ENCODE results near the gene FUZ. TPM values are rescaled to one million over a fixed set of nuclear protein-coding genes. Genes with fewer than 3 reads are reported as not detected.

FUZ gene
- total and polyA plus RNA-seq, 2 of the 8 experiments (the other 6 are each of a cell fraction or from before 2014, with no cell fraction given): 28.4 to 33.9 TPM

DNA sequence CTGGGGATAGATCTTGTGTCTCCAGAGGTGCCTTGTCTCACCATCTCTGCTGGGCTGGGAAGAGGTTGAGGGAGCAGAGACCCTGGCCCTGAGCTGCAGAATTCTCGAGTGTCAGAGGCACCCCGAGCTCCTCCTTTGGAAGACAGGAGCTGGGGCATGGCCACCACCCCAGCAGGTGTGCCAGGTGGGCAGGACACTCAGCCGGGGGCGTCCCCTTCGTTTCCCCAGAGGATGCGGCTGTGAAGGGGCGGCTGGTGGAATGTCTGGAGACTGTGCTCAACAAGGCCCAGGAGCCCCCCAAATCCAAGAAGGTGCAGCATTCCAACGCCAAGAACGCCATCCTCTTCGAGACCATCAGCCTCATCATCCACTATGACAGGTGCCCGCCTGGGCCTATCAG is 14.5 kb downstream of the FUZ start:
- H2AK5ac ChIP-seq (ENCODE audit: low read depth, low read length): no peak overlapping the region
- H4K5ac ChIP-seq (ENCODE audit: insufficient read length, low read depth, low read length): no peak overlapping the region
- no peak overlapping the region for H3K18ac ChIP-seq (ENCODE audit: extremely low read depth, low read length)
- no peak overlapping the region for H2BK12ac ChIP-seq (ENCODE audit: low read depth, low read length)
- H3K23ac ChIP-seq (ENCODE audit: insufficient read length): no peak overlapping the region
- H3K56ac ChIP-seq (replicated peaks; ENCODE audit: insufficient read length, low read depth, low read length): no peak overlapping the region
- no peak overlapping the region for H3K27ac ChIP-seq (ENCODE audit: low read depth, low read length)
- H3K4me1 ChIP-seq (replicated peaks in 1 of 4; ENCODE audit: control insufficient read depth in 3 of 4, insufficient read depth in 4 of 4, low read length in 3 of 4): peaks cover 4 to 16% (median 6%) of the 10 kb centered on the region in 4 experiments
- H3K4ac ChIP-seq (replicated peaks; ENCODE audit: insufficient read length, low read depth, low read length): no peak overlapping the region
- DNase-seq (ENCODE audit: low read depth in 1 of 2, low spot score in 2 of 2): no peak
- H4K8ac ChIP-seq (ENCODE audit: extremely low read depth, insufficient read depth, low read length): no peak overlapping the region; the same call in 1 of the 2 replicates
- H2BK15ac ChIP-seq (ENCODE audit: low read length): no peak overlapping the region
- H2BK5ac ChIP-seq (ENCODE audit: low read depth, low read length): no peak overlapping the region
- H3K79me2 ChIP-seq (ENCODE audit: control insufficient read depth in 1 of 2, insufficient read depth in 2 of 2, low read length in 2 of 2): no peaks in the 10 kb centered on the region
- CTCF ChIA-PET (ENCODE audit: partially characterized antibody): interaction anchor here (0.6 to 1.8 kb wide), 6 partner anchors 9 to 70 kb away, joined by 3 to 6 read pairs (median 4); no protein-coding TSS in a partner anchor
- peaks cover 2% of the 10 kb centered on the region; the same call in 1 of the 2 replicates for H3K79me1 ChIP-seq (ENCODE audit: low read depth, low read length)
- no peaks in the 10 kb centered on the region for H3K9me3 ChIP-seq (ENCODE audit: insufficient read depth in 2 of 2, low read depth in 1 of 2, low read length in 1 of 2)
- WGBS, 2 experiments (ENCODE audit: extremely low coverage in 1 of 2, insufficient coverage in 1 of 2, insufficient read length in 1 of 2, insufficient replicate concordance in 2 of 2, low coverage in 1 of 2, low lambda C conversion rate in 2 of 2, missing lambda C conversion rate in 1 of 2): 95% methylated on average over 11 of the region's 11 CpGs; no CpG with 5 or more reads in 1 of the 2 experiments
- peaks cover 4 to 46% (median 25%) of the 10 kb centered on the region in 4 experiments; a peak in 7 of 8 replicates for H3K36me3 ChIP-seq (ENCODE audit: control insufficient read depth in 2 of 4, insufficient read depth in 4 of 4, low read length in 3 of 4)
- POLR2A ChIA-PET (ENCODE audit: partially characterized antibody): interaction anchor here (1.3 to 1.8 kb wide), 3 partner anchors 14 to 62 kb away, joined by 3 to 4 read pairs (median 3); partner anchors contain the start of gene FUZ
- H2BK120ac ChIP-seq (replicated peaks; ENCODE audit: low read depth, low read length): no peak overlapping the region
- H3K4me3 ChIP-seq (ENCODE audit: extremely low read depth in 1 of 4, insufficient read depth in 2 of 4, low read depth in 3 of 4, low read length in 4 of 4): no peak overlapping the region
- no peak overlapping the region for H2AFZ ChIP-seq (ENCODE audit: low read length)
- peaks cover 2% of the 10 kb centered on the region; the same call in 1 of the 2 replicates for H3K23me2 ChIP-seq (ENCODE audit: low read depth, low read length)
- no peak overlapping the region for H3K4me2 ChIP-seq (ENCODE audit: insufficient read depth in 1 of 2, low read depth in 2 of 2, low read length in 2 of 2)
- no peaks in the 10 kb centered on the region for H3K27me3 ChIP-seq (replicated peaks in 1 of 4; ENCODE audit: control insufficient read depth in 3 of 4, extremely low read depth in 1 of 4, insufficient read depth in 3 of 4, low read length in 3 of 4)
- peaks cover 4 to 11% of the 10 kb centered on the region in 2 experiments for H4K20me1 ChIP-seq (replicated peaks in 1 of 2; ENCODE audit: control insufficient read depth in 1 of 2, insufficient read depth in 2 of 2, low read length in 2 of 2)
- H4K91ac ChIP-seq (replicated peaks; ENCODE audit: insufficient read length, low read length): no peak overlapping the region
- H3K9ac ChIP-seq (replicated peaks in 1 of 4; ENCODE audit: extremely low read depth in 1 of 4, low read depth in 3 of 4, low read length in 3 of 4): no peak overlapping the region
- no peak for FAIRE-seq
- no peak overlapping the region for H3K14ac ChIP-seq (ENCODE audit: insufficient read length)
- no peak overlapping the region for H2BK20ac ChIP-seq (ENCODE audit: low read length)
- TF ChIP-seq MAFK (IDR thresholded peaks at IDR 0.05; ENCODE audit: low read depth, low read length) (no peak), POLR2AphosphoS5 (IDR thresholded peaks at IDR 0.05; ENCODE audit: low read depth, low read length) (no peak), SP1 (IDR thresholded peaks at IDR 0.05; ENCODE audit: low read depth, low read length) (no peak), RAD21 (IDR thresholded peaks at IDR 0.05 in 1 of 2, conservative IDR thresholded peaks at IDR 0.05 in 1 of 2; ENCODE audit: low read depth in 2 of 2, low read length in 2 of 2) (no peak), TBP (IDR thresholded peaks at IDR 0.05; ENCODE audit: low read depth, low read length) (no peak), RFX5 (IDR thresholded peaks at IDR 0.05; ENCODE audit: borderline replicate concordance, low read depth, low read length) (no peak), CTBP2 (IDR thresholded peaks at IDR 0.05; ENCODE audit: borderline replicate concordance, insufficient read depth, insufficient read length, low read length) (no peak), GTF2F1 (IDR thresholded peaks at IDR 0.05; ENCODE audit: borderline replicate concordance, low read depth, low read length) (no peak), CBX5 (IDR thresholded peaks at IDR 0.05; ENCODE audit: low read depth, low read length) (no peak), GABPA (IDR thresholded peaks at IDR 0.05; ENCODE audit: borderline replicate concordance, insufficient read depth, low read length) (no peak), RNF2 (IDR thresholded peaks at IDR 0.05; ENCODE audit: borderline replicate concordance, low read depth, low read length, missing control alignments, poor library complexity, severe bottlenecking) (no peak), JUND (IDR thresholded peaks at IDR 0.05; ENCODE audit: low read length) (no peak)
- TF ChIP-seq, protein P1, sequence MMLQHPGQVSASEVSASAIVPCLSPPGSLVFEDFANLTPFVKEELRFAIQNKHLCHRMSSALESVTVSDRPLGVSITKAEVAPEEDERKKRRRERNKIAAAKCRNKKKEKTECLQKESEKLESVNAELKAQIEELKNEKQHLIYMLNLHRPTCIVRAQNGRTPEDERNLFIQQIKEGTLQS (IDR thresholded peaks at IDR 0.05; ENCODE audit: insufficient read depth, low read depth, low read length): no peak

All from H1 (cell line).